ES-I3 (cell line): Measurements from ENCODE around the gene LDLRAP1.

Source experiments
- H3K36me3 ChIP-seq: 2 replicates; pipeline ENCODE4 v1.6.1; 2013; ENCODE audit warnings: mild to moderate bottlenecking, low read length, control low read depth, moderate library complexity; ENCODE audit not compliant: insufficient read depth
- H3K4me1 ChIP-seq: 2 replicates; pipeline ENCODE4 v1.6.1; 2013; ENCODE audit warnings: mild to moderate bottlenecking, control low read depth, low read length; ENCODE audit not compliant: insufficient read depth
- H3K9ac ChIP-seq: 2 replicates; pipeline ENCODE4 v1.6.1; 2013; ENCODE audit warnings: low read depth, mild to moderate bottlenecking, low read length, moderate library complexity
- H3K9me3 ChIP-seq: 2 replicates; pipeline ENCODE4 v1.6.1; 2013; ENCODE audit warnings: mild to moderate bottlenecking, low read length, moderate library complexity; ENCODE audit not compliant: control insufficient read depth, insufficient read depth

The LDLRAP1 gene

GRCh38 chr1:25615563-25616094, 72.2 kb downstream of the LDLRAP1 start:
- Histone ChIP-seq H3K4me1 (peaks cover 9% of the 10 kb centered on the region), H3K9me3 (no peaks in the 10 kb centered on the region), H3K36me3 (no peaks in the 10 kb centered on the region), H3K9ac (peak overlapping the region; percentile 77)

GRCh38 chr1:25616095-25616986, 72.9 kb downstream of the LDLRAP1 start, which contains the start of gene MAN1C1:
TSS of gene MAN1C1 (plus strand) at chr1:25616791. CDS start at chr1:25617798, 1,007 bp downstream.
- peak within 1 kb of the TSS; percentile 77 for H3K9ac ChIP-seq
- H3K36me3 ChIP-seq: no peaks in the 10 kb centered on the region
- H3K4me1 ChIP-seq: peaks cover 9% of the 10 kb centered on the region
- no peaks in the 10 kb centered on the region for H3K9me3 ChIP-seq

GRCh38 chr1:25616987-25617624, 73.7 kb downstream of the LDLRAP1 start:
- Histone ChIP-seq H3K9me3 (no peaks in the 10 kb centered on the region), H3K4me1 (peaks cover 9% of the 10 kb centered on the region), H3K36me3 (no peaks in the 10 kb centered on the region), H3K9ac (peak overlapping the region; percentile 69)

GRCh38 chr1:25617625-25618432, 74.4 kb downstream of the LDLRAP1 start:
- peak overlapping the region; percentile 69 for H3K9ac ChIP-seq
- H3K36me3 ChIP-seq: no peaks in the 10 kb centered on the region
- H3K4me1 ChIP-seq: peaks cover 9% of the 10 kb centered on the region
- no peaks in the 10 kb centered on the region for H3K9me3 ChIP-seq

GRCh38 chr1:25618433-25618808, 75.0 kb downstream of the LDLRAP1 start:
- Histone ChIP-seq H3K36me3 (no peaks in the 10 kb centered on the region), H3K4me1 (peaks cover 9% of the 10 kb centered on the region), H3K9ac (peak overlapping the region; percentile 69), H3K9me3 (no peaks in the 10 kb centered on the region)
